ENCODE results near the gene THRAP3.

GRCh38 chr1:36330940-36331339 lies 106.7 kb downstream of the THRAP3 start:
- TF ChIP-seq CTCF (IDR thresholded peaks at IDR 0.05) (no peak), POLR2A (IDR thresholded peaks at IDR 0.05) (no peak)

Data from body of pancreas (tissue), 4 donors.